ENCODE measurements around the gene CAMSAP3.
A peak's percentile ranks its signal among the peaks of the same experiment; 100 is the strongest.

Gene CAMSAP3

GRCh38 chr19:7648265-7649014, 52.8 kb downstream of the CAMSAP3 start:
- TF ChIP-seq, protein P1, sequence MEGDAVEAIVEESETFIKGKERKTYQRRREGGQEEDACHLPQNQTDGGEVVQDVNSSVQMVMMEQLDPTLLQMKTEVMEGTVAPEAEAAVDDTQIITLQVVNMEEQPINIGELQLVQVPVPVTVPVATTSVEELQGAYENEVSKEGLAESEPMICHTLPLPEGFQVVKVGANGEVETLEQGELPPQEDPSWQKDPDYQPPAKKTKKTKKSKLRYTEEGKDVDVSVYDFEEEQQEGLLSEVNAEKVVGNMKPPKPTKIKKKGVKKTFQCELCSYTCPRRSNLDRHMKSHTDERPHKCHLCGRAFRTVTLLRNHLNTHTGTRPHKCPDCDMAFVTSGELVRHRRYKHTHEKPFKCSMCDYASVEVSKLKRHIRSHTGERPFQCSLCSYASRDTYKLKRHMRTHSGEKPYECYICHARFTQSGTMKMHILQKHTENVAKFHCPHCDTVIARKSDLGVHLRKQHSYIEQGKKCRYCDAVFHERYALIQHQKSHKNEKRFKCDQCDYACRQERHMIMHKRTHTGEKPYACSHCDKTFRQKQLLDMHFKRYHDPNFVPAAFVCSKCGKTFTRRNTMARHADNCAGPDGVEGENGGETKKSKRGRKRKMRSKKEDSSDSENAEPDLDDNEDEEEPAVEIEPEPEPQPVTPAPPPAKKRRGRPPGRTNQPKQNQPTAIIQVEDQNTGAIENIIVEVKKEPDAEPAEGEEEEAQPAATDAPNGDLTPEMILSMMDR (conservative IDR thresholded peaks at IDR 0.05) = no peak
- no peak for TF ChIP-seq ZFX (IDR thresholded peaks at IDR 0.05)
- H3K27ac ChIP-seq = peak overlapping the region; percentile 6; the same call in 1 of the 2 replicates

GRCh38 chr19:7650148-7650547, 54.5 kb downstream of the CAMSAP3 start:
- no peak overlapping the region for H3K27ac ChIP-seq
- TF ChIP-seq, protein P1 (conservative IDR thresholded peaks at IDR 0.05) = no peak
- no peak for TF ChIP-seq ZFX (IDR thresholded peaks at IDR 0.05)

DNA sequence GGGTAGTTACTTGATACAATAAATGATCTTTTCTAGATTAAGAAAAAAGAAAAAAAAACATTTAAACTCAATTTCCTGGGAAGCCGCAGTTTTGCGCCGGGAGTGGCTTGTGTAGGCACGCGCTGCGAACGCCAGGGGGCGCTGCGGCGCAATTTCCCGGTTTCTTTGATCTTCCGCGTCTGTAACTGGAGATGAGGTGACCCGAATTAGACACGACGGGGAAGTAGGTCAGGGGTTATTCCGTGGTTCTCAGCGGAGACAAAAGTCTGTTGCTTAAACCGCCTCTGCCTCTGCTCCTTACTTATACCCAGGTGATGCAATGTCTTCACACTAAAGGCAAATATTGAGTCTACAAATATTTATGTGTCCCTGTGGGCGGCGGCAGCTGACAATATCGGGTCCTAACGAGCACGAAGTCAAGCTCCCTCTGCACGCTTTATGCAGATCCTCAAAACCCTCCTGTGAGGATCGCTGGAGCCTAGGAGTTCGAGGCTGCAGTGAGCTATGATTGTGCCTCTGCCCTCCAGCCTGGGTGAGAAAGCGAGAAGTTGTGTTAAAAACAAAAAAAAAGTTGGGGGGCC, 56.5 kb downstream of the CAMSAP3 start:
- TF ChIP-seq ZFX (IDR thresholded peaks at IDR 0.05) = no peak
- TF ChIP-seq, protein P1 (conservative IDR thresholded peaks at IDR 0.05) = peak; percentile 99
- peak overlapping the region; percentile 81 for H3K27ac ChIP-seq

- TF ChIP-seq, protein P1 (conservative IDR thresholded peaks at IDR 0.05) = no peak
- TF ChIP-seq ZFX (IDR thresholded peaks at IDR 0.05) = no peak
- H3K27ac ChIP-seq = no peak overlapping the region
Measured at GRCh38 chr19:7654401-7654800, 58.7 kb downstream of the CAMSAP3 start.

GRCh38 chr19:7655581-7655980, 59.9 kb downstream of the CAMSAP3 start:
- H3K27ac ChIP-seq = no peak overlapping the region
- no peak for TF ChIP-seq ZFX (IDR thresholded peaks at IDR 0.05)
- TF ChIP-seq, protein P1 (conservative IDR thresholded peaks at IDR 0.05) = no peak

GRCh38 chr19:7657131-7657751, 61.6 kb downstream of the CAMSAP3 start:
- TF ChIP-seq, protein P1 (conservative IDR thresholded peaks at IDR 0.05) = no peak
- no peak overlapping the region for H3K27ac ChIP-seq

GRCh38 chr19:7658219-7658686, 62.6 kb downstream of the CAMSAP3 start:
- no peak for TF ChIP-seq ZFX (IDR thresholded peaks at IDR 0.05)
- TF ChIP-seq, protein P1 (conservative IDR thresholded peaks at IDR 0.05) = no peak
- no peak overlapping the region for H3K27ac ChIP-seq

All from C4-2B (cell line).